CD4-positive, alpha-beta T cell treated with Interleukin-4 for 1 hour (primary cell): Measurements from ENCODE around the gene KANSL1L.
"Not testable (repeated sequence)": the region's sequence is repeated elsewhere in the genome, so short reads cannot be mapped to it uniquely, and the experiment has no call there.

Experiments used
- DNase-seq, 2 donors: peaks; one replicate each; pipeline ENCODE4 v3.0.0-alpha.2; 2020 to 2022

The KANSL1L gene, protein sequence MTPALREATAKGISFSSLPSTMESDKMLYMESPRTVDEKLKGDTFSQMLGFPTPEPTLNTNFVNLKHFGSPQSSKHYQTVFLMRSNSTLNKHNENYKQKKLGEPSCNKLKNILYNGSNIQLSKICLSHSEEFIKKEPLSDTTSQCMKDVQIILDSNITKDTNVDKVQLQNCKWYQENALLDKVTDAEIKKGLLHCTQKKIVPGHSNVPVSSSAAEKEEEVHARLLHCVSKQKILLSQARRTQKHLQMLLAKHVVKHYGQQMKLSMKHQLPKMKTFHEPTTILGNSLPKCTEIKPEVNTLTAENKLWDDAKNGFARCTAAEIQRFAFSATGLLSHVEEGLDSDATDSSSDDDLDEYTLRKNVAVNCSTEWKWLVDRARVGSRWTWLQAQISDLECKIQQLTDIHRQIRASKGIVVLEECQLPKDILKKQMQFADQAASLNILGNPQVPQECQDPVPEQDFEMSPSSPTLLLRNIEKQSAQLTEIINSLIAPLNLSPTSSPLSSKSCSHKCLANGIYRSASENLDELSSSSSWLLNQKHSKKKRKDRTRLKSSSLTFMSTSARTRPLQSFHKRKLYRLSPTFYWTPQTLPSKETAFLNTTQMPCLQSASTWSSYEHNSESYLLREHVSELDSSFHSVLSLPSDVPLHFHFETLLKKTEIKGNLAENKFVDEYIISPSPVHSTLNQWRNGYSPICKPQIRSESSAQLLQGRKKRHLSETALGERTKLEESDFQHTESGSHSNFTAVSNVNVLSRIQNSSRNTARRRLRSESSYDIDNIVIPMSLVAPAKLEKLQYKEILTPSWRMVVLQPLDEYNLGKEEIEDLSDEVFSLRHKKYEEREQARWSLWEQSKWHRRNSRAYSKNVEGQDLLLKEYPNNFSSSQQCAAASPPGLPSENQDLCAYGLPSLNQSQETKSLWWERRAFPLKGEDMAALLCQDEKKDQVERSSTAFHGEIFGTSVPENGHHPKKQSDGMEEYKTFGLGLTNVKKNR

GRCh38 chr2:210171309-210172218, at the start of gene KANSL1L:
TSS of gene KANSL1L (minus strand) at chr2:210171409. CDS start at chr2:210154582, 16,827 bp downstream.
- DNase-seq, result peak; percentile 95 to 96

GRCh38 chr2:210215120-210215519, 43.9 kb upstream of the KANSL1L start:
- DNase-seq, result no peak

DNA sequence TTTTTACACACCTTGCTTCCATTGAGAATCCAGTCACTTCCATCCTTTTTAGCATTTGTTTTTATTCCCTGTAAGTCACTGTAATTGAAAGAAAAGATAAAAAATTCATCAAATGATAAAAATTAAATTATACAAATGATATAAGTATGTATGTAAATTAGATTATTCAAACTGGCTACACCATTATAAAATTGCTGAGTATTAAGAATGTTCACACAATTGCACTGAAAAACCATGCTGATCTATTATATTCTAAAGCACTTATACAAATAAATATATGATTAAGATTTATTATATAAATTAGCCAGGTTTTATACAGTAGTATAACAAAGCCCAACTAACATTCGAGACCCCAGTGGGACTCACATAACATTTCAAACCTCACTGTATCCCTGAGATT, 39.0 kb upstream of the KANSL1L start:
- DNase-seq, result no peak

DNA sequence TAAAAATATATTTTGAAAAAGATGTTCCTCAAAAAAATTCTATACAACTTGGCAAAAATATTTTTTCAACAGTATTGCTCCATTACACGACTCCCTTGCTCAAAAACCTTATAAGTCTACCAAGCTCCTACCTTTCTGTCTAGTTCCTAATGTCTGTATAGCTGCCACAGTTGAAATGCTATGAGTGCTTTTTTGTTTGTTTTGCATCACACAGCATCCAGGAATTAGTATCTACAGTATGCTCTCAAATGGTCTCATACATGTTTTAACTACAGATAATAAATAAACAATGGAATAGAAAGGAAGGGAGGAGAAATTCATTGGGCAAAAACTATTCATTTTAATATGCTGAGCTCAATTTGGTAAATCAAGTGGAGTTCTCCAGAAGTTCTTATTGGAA, 36.7 kb upstream of the KANSL1L start:
- DNase-seq, result no peak

DNA sequence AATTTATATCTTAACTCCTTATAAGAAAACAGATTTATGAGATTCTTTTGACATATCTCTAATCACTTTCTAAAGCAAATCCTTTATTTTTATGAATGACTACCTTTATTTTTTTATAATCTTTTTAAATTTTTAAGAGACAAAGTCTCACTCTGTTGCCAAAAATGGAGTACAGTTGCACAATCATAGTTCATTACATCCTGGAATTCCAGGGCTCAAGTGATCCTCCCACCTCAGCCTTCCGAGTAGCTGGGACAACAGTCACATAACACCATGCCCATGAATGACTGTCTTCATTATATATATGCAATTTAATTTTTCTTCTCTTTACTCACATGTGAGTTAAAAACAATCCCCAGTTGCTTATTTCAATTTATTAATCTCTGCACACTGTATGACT, 32.3 kb upstream of the KANSL1L start:
- no peak for DNase-seq

DNA sequence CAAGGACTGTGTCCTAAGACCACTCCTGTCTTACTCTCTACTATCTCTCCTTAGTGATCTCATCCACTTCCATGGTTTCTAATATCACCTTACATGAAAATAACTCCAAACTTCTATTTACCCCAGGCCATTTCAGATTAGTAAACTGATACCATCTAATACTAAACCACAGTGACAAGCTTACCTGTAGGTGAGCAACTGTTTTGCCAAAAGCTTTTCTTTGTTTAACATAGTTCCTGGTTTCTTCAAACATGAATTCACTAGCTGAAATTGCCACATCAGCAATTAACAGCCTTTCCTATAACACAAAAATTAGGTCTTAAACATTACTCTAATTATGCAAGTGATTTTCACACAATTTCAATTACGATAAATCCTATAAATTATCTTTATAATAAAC, 31.9 kb upstream of the KANSL1L start:
- DNase-seq, result no peak

DNA sequence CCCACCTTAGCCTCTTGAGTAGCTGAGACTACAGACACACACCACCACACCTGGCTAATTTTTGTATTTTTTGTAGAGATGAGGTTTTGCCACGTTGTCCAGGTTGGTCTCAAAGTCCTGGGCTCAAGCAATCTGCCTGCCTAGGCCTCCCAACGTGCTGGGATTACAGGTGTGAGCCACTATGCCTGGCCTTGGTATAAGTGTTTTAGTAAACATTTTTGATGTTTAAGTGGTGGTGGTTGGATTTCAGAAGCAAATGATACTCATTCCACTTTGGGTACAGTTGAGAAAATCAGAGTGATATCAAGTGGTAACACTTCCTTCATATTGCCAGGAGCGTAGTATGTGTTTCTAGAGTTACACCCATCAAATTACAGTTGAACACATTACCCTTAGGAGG, 28.6 kb upstream of the KANSL1L start:
- no peak for DNase-seq

- peak in 1 of 2 donors; percentile 51 for DNase-seq
These were observed 28.1 kb upstream of the KANSL1L start for GRCh38 chr2:210199186-210199765.

DNA sequence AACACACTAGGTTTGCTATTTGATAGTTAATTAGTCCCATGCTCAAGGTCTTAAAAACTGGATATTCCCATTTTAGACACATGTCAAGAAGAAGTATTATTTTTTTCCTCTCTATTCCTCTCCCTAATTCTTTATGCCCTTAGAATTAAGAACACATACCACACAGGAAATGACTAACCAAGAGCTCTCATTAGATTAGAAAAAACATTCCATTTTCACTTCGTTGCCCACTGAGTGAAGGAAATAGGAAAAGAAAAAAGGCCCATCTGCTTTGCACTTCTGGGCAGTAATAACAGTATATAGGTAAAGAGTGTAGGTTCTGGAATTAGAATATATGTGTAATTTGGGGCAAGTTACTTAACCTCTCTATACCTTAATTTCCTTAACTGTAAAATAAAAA, 27.1 kb upstream of the KANSL1L start:
- no peak for DNase-seq

DNA sequence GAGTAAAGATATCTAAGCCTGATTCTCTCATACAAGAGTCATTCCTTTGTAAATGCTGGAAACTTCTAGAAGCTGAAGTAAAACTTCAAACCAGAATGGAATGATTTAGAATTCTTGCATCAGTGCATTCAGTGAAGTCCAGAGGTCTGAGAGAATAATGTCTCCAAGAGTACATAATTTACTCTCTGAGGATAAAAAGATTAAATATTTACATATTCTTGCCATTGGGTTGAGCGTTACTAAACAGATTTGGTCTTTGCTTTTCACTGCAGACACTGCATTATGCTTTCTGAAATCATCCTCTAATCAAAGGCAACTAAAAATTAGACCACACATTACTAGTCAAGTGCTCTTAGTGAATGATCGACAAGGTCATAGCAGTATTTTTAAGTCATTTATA, 26.5 kb upstream of the KANSL1L start:
- DNase-seq, result no peak

- peak in 1 of 2 donors; percentile 55 for DNase-seq
These were observed 24.1 kb upstream of the KANSL1L start for GRCh38 chr2:210195101-210195852.

- no peak for DNase-seq
These were observed 19.1 kb upstream of the KANSL1L start for GRCh38 chr2:210190345-210190744.

- no peak for DNase-seq
These were observed 18.4 kb upstream of the KANSL1L start for GRCh38 chr2:210189452-210190138.

DNA sequence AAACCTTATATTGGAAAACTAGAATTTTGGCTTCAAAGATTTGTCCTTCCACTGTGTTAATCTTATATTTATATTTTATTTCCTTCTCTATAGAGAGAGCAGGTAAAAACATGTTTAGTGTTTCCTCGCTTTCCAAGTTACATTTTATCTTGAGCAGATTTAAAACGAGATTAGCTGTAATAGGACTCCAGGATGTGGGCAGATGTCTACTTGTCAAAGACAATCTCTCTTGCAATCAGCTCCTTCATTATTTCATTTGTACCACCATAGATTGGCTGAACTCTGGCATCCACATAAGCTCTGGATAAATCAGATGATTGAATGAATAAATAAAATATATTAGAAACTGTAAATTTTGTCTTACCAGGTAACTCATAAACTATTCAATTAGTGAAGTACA, 17.5 kb upstream of the KANSL1L start:
- no peak for DNase-seq

- DNase-seq, result no peak
These were observed 17.0 kb upstream of the KANSL1L start for GRCh38 chr2:210188190-210188589.

DNA sequence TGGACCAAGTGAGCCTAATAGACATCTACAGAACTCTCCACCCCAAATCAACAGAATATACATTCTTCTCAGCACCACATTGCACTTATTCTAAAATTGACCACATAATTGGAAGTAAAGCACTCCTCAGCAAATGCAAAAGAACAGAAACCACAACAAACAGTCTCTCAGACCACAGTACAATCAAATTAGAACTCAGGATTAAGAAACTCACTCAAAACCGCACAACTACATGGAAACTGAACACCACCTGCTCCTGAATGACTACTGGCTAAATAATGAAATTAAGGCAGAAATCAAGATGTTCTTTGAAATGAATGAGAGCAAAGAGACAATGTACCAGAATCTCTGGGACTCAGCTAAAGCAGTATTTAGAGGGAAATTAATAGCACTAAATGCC, 12.7 kb upstream of the KANSL1L start:
- DNase-seq, result not testable (repeated sequence)

DNA sequence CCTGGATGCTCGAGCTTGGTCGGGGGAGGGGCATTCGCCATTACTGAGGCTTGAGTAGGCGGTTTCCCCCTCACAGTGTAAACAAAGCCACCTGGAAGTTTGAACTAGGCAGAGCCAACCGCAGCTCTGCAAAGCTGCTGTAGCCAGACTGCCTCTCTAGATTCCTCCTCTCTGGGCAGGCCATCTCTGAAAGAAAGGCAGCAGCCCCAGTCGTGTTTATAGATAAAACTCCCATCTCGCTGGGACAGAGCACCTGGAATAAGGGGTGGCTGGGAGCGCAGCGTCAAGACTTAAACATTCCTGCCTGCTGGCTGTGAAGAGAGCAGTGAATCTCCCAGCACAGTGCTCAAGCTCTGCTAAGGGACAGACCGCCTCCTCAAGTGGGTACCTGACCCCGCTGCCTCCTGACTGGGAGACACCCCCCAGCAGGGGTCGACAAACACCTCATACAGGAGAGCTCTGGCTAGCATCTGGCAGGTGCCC, 10.4 kb upstream of the KANSL1L start:
- not testable (repeated sequence) for DNase-seq

DNA sequence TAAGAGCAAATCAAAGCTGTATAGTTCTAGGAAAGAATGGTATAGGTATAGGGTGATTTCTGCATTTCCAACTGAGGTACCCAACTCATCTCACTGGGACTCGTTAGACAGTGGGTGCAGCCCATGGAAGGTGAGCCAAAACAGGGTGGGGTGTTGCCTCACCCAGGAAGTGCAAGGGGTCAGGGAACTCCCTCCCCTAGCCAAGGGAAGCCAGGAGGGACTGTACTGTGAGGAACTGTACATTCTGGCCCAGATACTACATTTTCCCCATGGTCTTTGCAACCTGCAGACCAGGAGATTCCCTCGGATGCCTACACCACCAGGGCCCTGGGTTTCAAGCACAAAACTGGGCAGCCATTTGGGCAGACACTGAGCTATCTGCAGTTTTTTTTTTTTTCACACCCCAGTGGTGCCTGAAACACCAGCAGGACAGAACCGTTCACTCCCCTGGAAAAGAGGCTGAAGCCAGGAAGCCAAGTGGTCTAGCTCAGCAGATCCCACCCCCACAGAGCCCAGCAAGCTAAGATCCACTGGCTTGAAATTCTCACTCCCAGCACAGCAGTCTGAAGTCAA, 9.9 kb upstream of the KANSL1L start:
- DNase-seq, result not testable (repeated sequence)

DNA sequence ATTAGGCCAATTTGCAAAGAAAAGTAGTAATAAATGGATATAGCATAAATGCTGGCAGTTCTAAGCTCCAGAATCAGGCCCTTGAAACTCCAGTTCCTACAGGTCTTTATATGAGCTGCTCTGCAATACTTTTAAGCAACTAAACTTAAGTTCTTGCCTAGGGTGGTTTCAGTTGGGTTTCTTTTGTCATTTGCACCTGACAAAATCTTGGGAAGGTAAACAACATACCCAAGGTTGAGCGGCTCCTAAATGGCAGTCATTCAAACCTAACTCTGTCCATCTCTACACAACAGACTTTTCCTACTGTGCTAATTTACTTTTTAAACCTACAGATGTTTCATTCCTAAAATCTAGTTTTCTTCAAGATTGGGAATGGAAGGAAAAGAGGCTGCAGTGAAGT, 9.3 kb upstream of the KANSL1L start:
- no peak for DNase-seq

DNA sequence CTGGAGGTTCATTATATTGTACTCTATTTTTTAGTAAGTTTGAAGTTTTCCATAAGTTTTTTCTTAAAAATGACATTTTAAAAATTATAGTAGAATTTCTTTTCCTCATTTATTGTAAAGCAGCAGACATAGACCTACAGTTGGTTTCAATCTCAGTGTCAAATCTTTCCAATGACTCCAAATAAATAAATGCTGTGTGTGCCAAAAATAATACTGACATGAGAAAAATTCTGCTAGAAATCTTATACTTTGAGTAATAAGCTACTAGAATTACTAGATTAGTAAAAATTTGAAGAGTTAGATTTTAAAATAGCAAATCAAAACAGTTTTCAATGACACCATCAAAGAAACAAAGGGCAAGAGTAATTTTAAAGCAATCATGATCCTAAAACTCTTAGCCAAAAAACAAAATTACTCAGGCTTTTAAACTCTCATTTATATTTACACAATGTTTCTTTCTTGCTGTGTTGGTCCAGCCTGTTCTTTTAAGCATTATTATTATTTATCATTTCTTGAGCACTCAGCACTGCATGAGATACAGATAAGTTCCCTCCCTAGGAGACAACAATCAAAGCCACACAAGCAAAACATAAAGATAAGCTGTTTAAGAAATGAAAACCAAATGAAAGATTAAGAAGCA, 8.3 kb upstream of the KANSL1L start:
- DNase-seq, result no peak
